ENCODE measurements around the gene PRRC2B.

DNA sequence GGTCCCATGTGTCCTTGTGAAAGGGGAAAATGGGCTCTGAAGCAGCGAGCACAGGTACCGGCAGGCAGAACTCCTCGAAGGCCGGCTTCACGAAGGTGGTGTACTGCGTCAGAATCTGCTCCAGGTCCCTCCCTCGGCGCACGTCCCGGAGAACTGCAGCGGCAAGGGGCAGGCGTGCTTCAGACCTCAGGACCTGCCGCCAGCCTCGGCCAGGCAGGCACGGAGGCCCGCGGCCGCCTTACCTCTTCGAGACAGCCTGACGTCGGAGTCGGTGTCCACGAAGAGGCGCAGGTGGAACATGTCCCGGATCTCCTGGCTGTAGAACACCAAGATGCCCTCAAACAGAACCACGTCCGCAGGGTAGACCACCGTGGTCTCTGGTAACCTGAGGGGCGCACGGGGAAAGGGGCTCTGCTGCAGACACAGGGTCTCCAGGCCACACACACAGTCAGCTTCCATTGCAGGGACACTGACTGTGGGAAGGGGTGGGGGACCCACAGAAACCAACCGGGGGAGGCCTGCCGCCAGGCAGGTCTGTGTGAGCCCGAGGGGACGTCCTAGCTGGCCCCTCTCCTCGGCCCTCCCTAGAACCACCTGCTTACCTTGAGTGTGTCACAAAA lies 135.1 kb downstream of the PRRC2B start:
- no peak for TF ChIP-seq EZH2 (IDR thresholded peaks at IDR 0.05; ENCODE audit: insufficient read depth, poor library complexity, severe bottlenecking)
- no peak for TF ChIP-seq EZH2phosphoT487 (IDR thresholded peaks at IDR 0.05; ENCODE audit: insufficient read depth, low read depth)
